CD4-positive, alpha-beta T cell treated with Interferon alpha-2 for 1 hour (primary cell): ENCODE data around the gene OGA.

ENCODE experiments used
- DNase-seq, 2 donors: peaks; one replicate each; pipeline ENCODE4 v3.0.0-alpha.2; 2020 to 2022

OGA gene

GRCh38 chr10:101773923-101774588, 44.2 kb downstream of the OGA start:
- DNase-seq, result no peak

GRCh38 chr10:101772895-101773761, 45.1 kb downstream of the OGA start:
- DNase-seq, result no peak

GRCh38 chr10:101772017-101772894, 46.0 kb downstream of the OGA start:
- DNase-seq, result no peak

- no peak for DNase-seq
These were observed 46.9 kb downstream of the OGA start for GRCh38 chr10:101771380-101771779.

- no peak for DNase-seq
These were observed 47.7 kb downstream of the OGA start for GRCh38 chr10:101770331-101771215.

- no peak for DNase-seq
These were observed 48.6 kb downstream of the OGA start for GRCh38 chr10:101769541-101770180.

GRCh38 chr10:101768791-101769170, 49.5 kb downstream of the OGA start:
- DNase-seq, result no peak

- no peak for DNase-seq
These were observed 50.1 kb downstream of the OGA start for GRCh38 chr10:101767966-101768790.

- no peak for DNase-seq
These were observed 50.7 kb downstream of the OGA start for GRCh38 chr10:101767600-101767945.

GRCh38 chr10:101766753-101767599, 51.3 kb downstream of the OGA start:
- DNase-seq, result no peak

- no peak for DNase-seq
These were observed 51.9 kb downstream of the OGA start for GRCh38 chr10:101766306-101766705.

- DNase-seq, result no peak
These were observed 55.0 kb downstream of the OGA start for GRCh38 chr10:101763141-101763846.

GRCh38 chr10:101762736-101763135, 55.5 kb downstream of the OGA start:
- no peak for DNase-seq

GRCh38 chr10:101761226-101761625, 57.0 kb downstream of the OGA start:
- DNase-seq, result no peak

GRCh38 chr10:101760510-101760909, 57.7 kb downstream of the OGA start:
- DNase-seq, result no peak

- DNase-seq, result no peak
These were observed 58.7 kb downstream of the OGA start for GRCh38 chr10:101759309-101760247.

- DNase-seq, result no peak
These were observed 59.4 kb downstream of the OGA start for GRCh38 chr10:101758858-101759257.

GRCh38 chr10:101752241-101752640, 66.0 kb downstream of the OGA start:
- DNase-seq, result no peak
